Measurements from ENCODE around the gene MYO7A.

MYO7A gene

GRCh38 chr11:77201370-77201769 lies 73.3 kb downstream of the MYO7A start:
- Histone ChIP-seq H3K9ac (no peak overlapping the region), H3K27ac (no peak overlapping the region), H3K4me1 (no peaks in the 10 kb centered on the region), H3K4me3 (ENCODE audit: low read depth, low read length) (no peak overlapping the region), H3K9me3 (ENCODE audit: control insufficient read depth, low read length) (no peaks in the 10 kb centered on the region), H3K4me2 (ENCODE audit: low read length) (no peak overlapping the region), H2AFZ (no peak overlapping the region), H3K36me3 (ENCODE audit: control insufficient read depth, insufficient read depth, low read length) (no peaks in the 10 kb centered on the region), H3K27me3 (ENCODE audit: control insufficient read depth, insufficient read depth, low read length) (no peaks in the 10 kb centered on the region), H3K79me2 (no peaks in the 10 kb centered on the region)
- TF ChIP-seq CTCF (IDR thresholded peaks at IDR 0.05), result no peak

GRCh38 chr11:77201991-77202841 lies 74.2 kb downstream of the MYO7A start:
- Histone ChIP-seq H3K9ac (no peak overlapping the region), H3K4me3 (ENCODE audit: low read depth, low read length) (no peak overlapping the region), H3K36me3 (ENCODE audit: control insufficient read depth, insufficient read depth, low read length) (no peaks in the 10 kb centered on the region), H3K27me3 (ENCODE audit: control insufficient read depth, insufficient read depth, low read length) (no peaks in the 10 kb centered on the region), H3K4me1 (no peaks in the 10 kb centered on the region), H3K4me2 (ENCODE audit: low read length) (no peak overlapping the region), H2AFZ (no peak overlapping the region), H3K9me3 (ENCODE audit: control insufficient read depth, low read length) (no peaks in the 10 kb centered on the region), H3K79me2 (no peaks in the 10 kb centered on the region), H3K27ac (no peak overlapping the region)
- TF ChIP-seq CTCF (IDR thresholded peaks at IDR 0.05), result no peak

GRCh38 chr11:77202941-77203900 lies 75.2 kb downstream of the MYO7A start:
- Histone ChIP-seq H3K36me3 (ENCODE audit: control insufficient read depth, insufficient read depth, low read length) (no peaks in the 10 kb centered on the region), H3K9ac (no peak overlapping the region), H2AFZ (no peak overlapping the region), H3K79me2 (no peaks in the 10 kb centered on the region), H3K4me1 (no peaks in the 10 kb centered on the region), H3K4me3 (ENCODE audit: low read depth, low read length) (no peak overlapping the region), H3K27me3 (ENCODE audit: control insufficient read depth, insufficient read depth, low read length) (no peaks in the 10 kb centered on the region), H3K27ac (no peak overlapping the region), H3K9me3 (ENCODE audit: control insufficient read depth, low read length) (no peaks in the 10 kb centered on the region), H3K4me2 (ENCODE audit: low read length) (no peak overlapping the region)
- TF ChIP-seq CTCF (IDR thresholded peaks at IDR 0.05), result no peak

- H3K79me2 ChIP-seq, result no peaks in the 10 kb centered on the region
- H3K4me3 ChIP-seq (ENCODE audit: low read depth, low read length), result no peak overlapping the region
- no peaks in the 10 kb centered on the region for H3K36me3 ChIP-seq (ENCODE audit: control insufficient read depth, insufficient read depth, low read length)
- H3K4me1 ChIP-seq, result no peaks in the 10 kb centered on the region
- no peak overlapping the region for H3K4me2 ChIP-seq (ENCODE audit: low read length)
- no peak overlapping the region for H3K27ac ChIP-seq
- no peak overlapping the region for H3K9ac ChIP-seq
- no peaks in the 10 kb centered on the region for H3K27me3 ChIP-seq (ENCODE audit: control insufficient read depth, insufficient read depth, low read length)
- no peaks in the 10 kb centered on the region for H3K9me3 ChIP-seq (ENCODE audit: control insufficient read depth, low read length)
- no peak overlapping the region for H2AFZ ChIP-seq
- no peak for TF ChIP-seq CTCF (IDR thresholded peaks at IDR 0.05)
Observed at GRCh38 chr11:77203901-77204753, 76.1 kb downstream of the MYO7A start.

All from parathyroid adenoma (tissue), 2 donors.